GM23338 (cell line): Measurements from ENCODE around the gene MRPL18. TPM values are rescaled to one million over a fixed set of nuclear protein-coding genes. Genes with fewer than 3 reads are reported as not detected.

ENCODE experiments used
- ATAC-seq: fragments of 200-7000 bp; cut with Tn5 transposase; 3 replicates; pipeline ENCODE4 v1.9.1; 2020
- DNase-seq: peaks from one replicate; pipeline ENCODE4 v3.0.0-alpha.2; 2015; ENCODE audit warnings: low spot score
- H2AFZ ChIP-seq: fragments of 200-600 bp; sonication (generic); 2 replicates; pipeline ENCODE4 v1.8.0; 2016; ENCODE audit warnings: antibody characterized with exemption, mild to moderate bottlenecking, moderate library complexity
- H3F3A ChIP-seq: fragments of 200-600 bp; sonication (generic); replicated peaks from 2 replicates; pipeline ENCODE4 v1.8.0; 2017; ENCODE audit warnings: antibody characterized with exemption, mixed run types, low read depth
- H3K27ac ChIP-seq: fragments of 200-600 bp; sonication (generic); 2 replicates; pipeline ENCODE4 v1.6.1; 2016; ENCODE audit warnings: low read depth
- H3K27me3 ChIP-seq: fragments of 200-600 bp; sonication (generic); 2 replicates; pipeline ENCODE4 v1.8.0; 2016; ENCODE audit warnings: mild to moderate bottlenecking, mixed run types, moderate library complexity; ENCODE audit not compliant: insufficient read depth
- H3K36me3 ChIP-seq: fragments of 200-600 bp; sonication (generic); 2 replicates; pipeline ENCODE4 v1.8.0; 2016; ENCODE audit warnings: mild to moderate bottlenecking; ENCODE audit not compliant: insufficient read depth
- H3K4me1 ChIP-seq: fragments of 200-600 bp; sonication (generic); 2 replicates; pipeline ENCODE4 v1.8.0; 2016; ENCODE audit warnings: mild to moderate bottlenecking, moderate library complexity; ENCODE audit not compliant: insufficient read depth
- H3K4me2 ChIP-seq: fragments of 200-600 bp; sonication (generic); 2 replicates; pipeline ENCODE4 v1.7.1; 2017; ENCODE audit warnings: mixed run types
- H3K4me3 ChIP-seq: fragments of 200-600 bp; sonication (generic); 2 replicates; pipeline ENCODE4 v1.6.1; 2016; ENCODE audit warnings: mixed run types
- H3K79me2 ChIP-seq: fragments of 200-600 bp; sonication (generic); replicated peaks from 2 replicates; pipeline ENCODE4 v1.8.0; 2017; ENCODE audit warnings: mild to moderate bottlenecking; ENCODE audit not compliant: insufficient read depth
- H3K9me2 ChIP-seq: fragments of 200-600 bp; sonication (generic); 2 replicates; pipeline ENCODE4 v1.8.0; 2017; ENCODE audit not compliant: insufficient read depth
- H4K20me1 ChIP-seq: fragments of 200-600 bp; sonication (generic); replicated peaks from 2 replicates; pipeline ENCODE4 v1.8.0; 2017; ENCODE audit warnings: mild to moderate bottlenecking; ENCODE audit not compliant: insufficient read depth
- H3K27ac Mint-ChIP-seq: 2 replicates; pipeline ENCODE4 v1.8.0; 2020; ENCODE audit warnings: inconsistent platforms, mild to moderate bottlenecking, moderate library complexity, mixed read lengths
- H3K27me3 Mint-ChIP-seq: 3 replicates; pipeline ENCODE4 v1.8.0; 2022; ENCODE audit warnings: low read depth, mild to moderate bottlenecking, moderate library complexity, mixed read lengths, inconsistent platforms; ENCODE audit not compliant: insufficient read depth, poor library complexity
- H3K36me3 Mint-ChIP-seq: 3 replicates; pipeline ENCODE4 v1.8.0; 2021; ENCODE audit warnings: low read depth, mild to moderate bottlenecking, inconsistent platforms, moderate library complexity, mixed read lengths
- H3K4me1 Mint-ChIP-seq: 3 replicates; pipeline ENCODE4 v1.8.0; 2020; ENCODE audit warnings: mild to moderate bottlenecking, inconsistent platforms, mixed read lengths
- H3K4me3 Mint-ChIP-seq: 3 replicates; pipeline ENCODE4 v1.8.0; 2021; ENCODE audit warnings: moderate library complexity, mild to moderate bottlenecking, inconsistent platforms, mixed read lengths
- H3K9me3 Mint-ChIP-seq: 3 replicates; pipeline ENCODE4 v1.8.0; 2020; ENCODE audit warnings: moderate library complexity, mild to moderate bottlenecking, inconsistent platforms, mixed read lengths
- JUNB ChIP-seq: IDR thresholded peaks from one replicate; pipeline ENCODE4 v1.6.1; 2016; ENCODE audit warnings: antibody characterized with exemption; ENCODE audit not compliant: unreplicated experiment
- NANOG ChIP-seq: IDR thresholded peaks from 2 replicates; pipeline ENCODE4 v1.6.1; 2016; ENCODE audit warnings: antibody characterized with exemption, borderline replicate concordance
- POLR2AphosphoS5 ChIP-seq: IDR thresholded peaks from 2 replicates; pipeline ENCODE4 v1.6.1; 2016; ENCODE audit warnings: antibody characterized with exemption, low read depth
- REST ChIP-seq: IDR thresholded peaks from one replicate; pipeline ENCODE4 v1.6.1; 2018; ENCODE audit warnings: antibody characterized with exemption; ENCODE audit not compliant: unreplicated experiment
- STAT1 ChIP-seq: IDR thresholded peaks from one replicate; pipeline ENCODE4 v1.6.1; 2016; ENCODE audit warnings: antibody characterized with exemption; ENCODE audit not compliant: unreplicated experiment
- ZNF114 ChIP-seq: fragments of 250-450 bp; sonication (Bioruptor Pico); IDR thresholded peaks from 2 replicates; pipeline ENCODE4 v1.5.0; 2020; ENCODE audit warnings: mild to moderate bottlenecking, moderate library complexity
- ZNF331 ChIP-seq: fragments of 250-450 bp; sonication (Bioruptor Pico); IDR thresholded peaks from 2 replicates; pipeline ENCODE4 v1.5.0; 2020; ENCODE audit warnings: low read depth, mild to moderate bottlenecking, moderate library complexity
- ZNF462 ChIP-seq: fragments of 250-450 bp; sonication (Bioruptor Pico); IDR thresholded peaks from 2 replicates; pipeline ENCODE4 v1.5.0; 2020; ENCODE audit warnings: mild to moderate bottlenecking, moderate library complexity
- polyA plus RNA-seq: library from polyadenylated mRNA; unstranded; fragments of >200 nt; fragmentation: Nextera tagmentation; extraction: Ambion mirVana; gene quantifications from 2 replicates; pipeline ENCODE4 v1.2.1, GENCODE V29; 2016
- total RNA-seq: library from RNA; depleted of rRNA; stranded (reverse); fragments of >200 nt; shearing (Covaris generic); gene quantifications from 2 replicates; pipeline ENCODE4 v1.2.3, GENCODE V29; 2014
- TF ChIP-seq, protein P1 (sequence below), 2 experiments: fragments of 200-600 bp in 1 of 2; sonication (generic) in 1 of 2; conservative IDR thresholded peaks; 2 replicates each; pipeline versions ENCODE4 v1.5.1 to v1.6.1; 2016 to 2017; ENCODE audit warnings: antibody characterized with exemption in 2 of 2, low read depth in 2 of 2, mild to moderate bottlenecking in 2 of 2, moderate library complexity in 1 of 2
- TF ChIP-seq, protein P2 (sequence below): IDR thresholded peaks from 2 replicates; pipeline ENCODE4 v1.6.1; 2016; ENCODE audit warnings: antibody characterized with exemption

The MRPL18 gene
- total and polyA plus RNA-seq, 2 experiments from 2014 or later: 91.4 to 228 TPM

- no peak for TF ChIP-seq ZNF114 (CRISPR knock-in tag)
- Histone ChIP-seq H3K4me3 (no peak overlapping the region), H4K20me1 (peaks cover 52% of the 10 kb centered on the region), H2AFZ (no peak overlapping the region), H3K27me3 (no peaks in the 10 kb centered on the region), H3K9me2 (no peaks in the 10 kb centered on the region), H3K36me3 (peaks cover 91% of the 10 kb centered on the region), H3K4me2 (no peak overlapping the region), H3K4me1 (no peaks in the 10 kb centered on the region), H3K27ac (no peak overlapping the region; the same call in 1 of the 2 replicates), H3K79me2 (peaks cover 96% of the 10 kb centered on the region), H3F3A (no peaks in the 10 kb centered on the region)
- no peak for DNase-seq
- H3K4me3 Mint-ChIP-seq: no peak overlapping the region
- peaks cover 82% of the 10 kb centered on the region for H3K36me3 Mint-ChIP-seq
- H3K4me1 Mint-ChIP-seq: no peaks in the 10 kb centered on the region
- ATAC-seq: no peak
- no peaks in the 10 kb centered on the region for H3K9me3 Mint-ChIP-seq
- peak overlapping the region; percentile 81 for H3K27ac Mint-ChIP-seq
- no peaks in the 10 kb centered on the region for H3K27me3 Mint-ChIP-seq
Measured at GRCh38 chr6:159742165-159742564, 48.1 kb upstream of the MRPL18 start.

GRCh38 chr6:159745081-159745480 is 45.2 kb upstream of the MRPL18 start:
- H3K27ac Mint-ChIP-seq: no peak overlapping the region
- H3K4me1 ChIP-seq: no peaks in the 10 kb centered on the region
- no peak overlapping the region for H3K27ac ChIP-seq
- no peak overlapping the region for H2AFZ ChIP-seq
- peaks cover 39% of the 10 kb centered on the region for H4K20me1 ChIP-seq
- DNase-seq (no peak), ATAC-seq (no peak)
- no peak overlapping the region for H3K4me2 ChIP-seq
- H3K27me3 ChIP-seq: no peaks in the 10 kb centered on the region
- peaks cover 93% of the 10 kb centered on the region for H3K36me3 ChIP-seq
- no peaks in the 10 kb centered on the region for H3K4me1 Mint-ChIP-seq
- H3K9me3 Mint-ChIP-seq: no peaks in the 10 kb centered on the region
- H3K79me2 ChIP-seq: peaks cover 69% of the 10 kb centered on the region
- no peak overlapping the region for H3K4me3 Mint-ChIP-seq
- no peak overlapping the region for H3K4me3 ChIP-seq
- H3K27me3 Mint-ChIP-seq: no peaks in the 10 kb centered on the region
- no peaks in the 10 kb centered on the region for H3K9me2 ChIP-seq
- no peaks in the 10 kb centered on the region for H3F3A ChIP-seq
- peaks cover 95% of the 10 kb centered on the region for H3K36me3 Mint-ChIP-seq
- TF ChIP-seq, protein P1, sequence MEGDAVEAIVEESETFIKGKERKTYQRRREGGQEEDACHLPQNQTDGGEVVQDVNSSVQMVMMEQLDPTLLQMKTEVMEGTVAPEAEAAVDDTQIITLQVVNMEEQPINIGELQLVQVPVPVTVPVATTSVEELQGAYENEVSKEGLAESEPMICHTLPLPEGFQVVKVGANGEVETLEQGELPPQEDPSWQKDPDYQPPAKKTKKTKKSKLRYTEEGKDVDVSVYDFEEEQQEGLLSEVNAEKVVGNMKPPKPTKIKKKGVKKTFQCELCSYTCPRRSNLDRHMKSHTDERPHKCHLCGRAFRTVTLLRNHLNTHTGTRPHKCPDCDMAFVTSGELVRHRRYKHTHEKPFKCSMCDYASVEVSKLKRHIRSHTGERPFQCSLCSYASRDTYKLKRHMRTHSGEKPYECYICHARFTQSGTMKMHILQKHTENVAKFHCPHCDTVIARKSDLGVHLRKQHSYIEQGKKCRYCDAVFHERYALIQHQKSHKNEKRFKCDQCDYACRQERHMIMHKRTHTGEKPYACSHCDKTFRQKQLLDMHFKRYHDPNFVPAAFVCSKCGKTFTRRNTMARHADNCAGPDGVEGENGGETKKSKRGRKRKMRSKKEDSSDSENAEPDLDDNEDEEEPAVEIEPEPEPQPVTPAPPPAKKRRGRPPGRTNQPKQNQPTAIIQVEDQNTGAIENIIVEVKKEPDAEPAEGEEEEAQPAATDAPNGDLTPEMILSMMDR (conservative IDR thresholded peaks at IDR 0.05; ENCODE audit: low read depth in 2 of 2): no peak
- TF ChIP-seq ZNF462: no peak
- no peak for TF ChIP-seq NANOG
- no peak for TF ChIP-seq REST
- no peak for TF ChIP-seq ZNF114 (CRISPR knock-in tag)
- no peak for TF ChIP-seq JUNB
- no peak for TF ChIP-seq POLR2AphosphoS5
- TF ChIP-seq ZNF331 (CRISPR knock-in tag): no peak
- TF ChIP-seq, protein P2, sequence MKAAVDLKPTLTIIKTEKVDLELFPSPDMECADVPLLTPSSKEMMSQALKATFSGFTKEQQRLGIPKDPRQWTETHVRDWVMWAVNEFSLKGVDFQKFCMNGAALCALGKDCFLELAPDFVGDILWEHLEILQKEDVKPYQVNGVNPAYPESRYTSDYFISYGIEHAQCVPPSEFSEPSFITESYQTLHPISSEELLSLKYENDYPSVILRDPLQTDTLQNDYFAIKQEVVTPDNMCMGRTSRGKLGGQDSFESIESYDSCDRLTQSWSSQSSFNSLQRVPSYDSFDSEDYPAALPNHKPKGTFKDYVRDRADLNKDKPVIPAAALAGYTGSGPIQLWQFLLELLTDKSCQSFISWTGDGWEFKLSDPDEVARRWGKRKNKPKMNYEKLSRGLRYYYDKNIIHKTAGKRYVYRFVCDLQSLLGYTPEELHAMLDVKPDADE: no peak
- TF ChIP-seq STAT1: no peak
